Transverse colon (tissue), 4 donors: ENCODE measurements around the gene SYT12. TPM values are rescaled to one million over a fixed set of nuclear protein-coding genes. Genes with fewer than 3 reads are reported as not detected.
A peak's percentile ranks its signal among the peaks of the same experiment; 100 is the strongest.

Experiments used
- DNase-seq: peaks from one replicate; pipeline ENCODE4 v3.0.0-alpha.2; 2019
- H3K27ac ChIP-seq, 4 donors: fragments of 200-600 bp; sonication (generic); 2 replicates each; pipeline ENCODE4 v1.5.1; 2016 to 2018; ENCODE audit warnings: inconsistent platforms in 4 of 4
- H3K27me3 ChIP-seq: fragments of 200-600 bp; sonication (generic); 2 replicates; pipeline ENCODE4 v1.5.1; 2017; ENCODE audit warnings: inconsistent platforms
- H3K36me3 ChIP-seq, 4 donors: fragments of 200-600 bp; sonication (generic); 2 replicates each; pipeline ENCODE4 v1.5.1; 2017 to 2019; ENCODE audit warnings: inconsistent platforms in 4 of 4
- H3K4me1 ChIP-seq, 4 donors: fragments of 200-600 bp; sonication (generic); 2 replicates each; pipeline ENCODE4 v1.5.1; 2017 to 2020; ENCODE audit warnings: inconsistent platforms in 4 of 4
- H3K4me3 ChIP-seq, 4 donors: fragments of 200-600 bp; sonication (generic); 1 replicate in 1 of 4; 2 replicates in 3 of 4; pipeline versions ENCODE4 v1.5.1 to v1.6.1; 2017 to 2019; ENCODE audit warnings: inconsistent platforms in 4 of 4
- H3K9me3 ChIP-seq, 2 donors: fragments of 200-600 bp; sonication (generic); 2 replicates each; pipeline ENCODE4 v1.5.1; 2017 to 2019; ENCODE audit warnings: inconsistent platforms in 2 of 2
- CTCF ChIP-seq, 5 experiments: fragments of 200-600 bp in 3 of 5; fragments of 450-650 bp in 2 of 5; sonication (generic) in 3 of 5; IDR thresholded peaks; 1 replicate in 2 of 5; 2 replicates in 3 of 5; pipeline ENCODE4 v1.5.1; 2016 to 2017; ENCODE audit warnings: antibody characterized with exemption in 5 of 5, inconsistent platforms in 3 of 5, mild to moderate bottlenecking in 2 of 5, moderate library complexity in 1 of 5
- EP300 ChIP-seq: sonication (generic); formaldehyde crosslinking; IDR thresholded peaks from one replicate; pipeline ENCODE4 v1.6.1; 2017; ENCODE audit warnings: antibody characterized with exemption, low read depth
- POLR2A ChIP-seq: fragments of 450-650 bp; IDR thresholded peaks from one replicate; pipeline ENCODE4 v1.6.1; 2016; ENCODE audit warnings: antibody characterized with exemption, mild to moderate bottlenecking, moderate library complexity
- POLR2AphosphoS5 ChIP-seq, 3 donors: sonication (generic); formaldehyde crosslinking; IDR thresholded peaks; one replicate each; pipeline ENCODE4 v1.6.1; 2016; ENCODE audit warnings: antibody characterized with exemption in 3 of 3
- WGBS, 2 donors: methylation state at CpG; one replicate each; pipeline ENCODE4 v1.1.5; 2018; ENCODE audit warnings: low coverage in 1 of 2; 5-methylcytosine and 5-hydroxymethylcytosine counted together
- in situ Hi-C, 4 donors: fragments of 200-750 bp; cut with MboI; loops; one replicate each; pipeline versions ENCODE4 v1.15.0 to v1.15.1; 2017; ENCODE audit warnings: low sequenced_read_pairs in 3 of 4, low pct_ligation_motif_present in 1 of 4, low pct_unique_long_range_greater_than_20kb in 1 of 4
- intact Hi-C: fragments of 100-400 bp; cut with DNase I; formaldehyde crosslinking; loops from one replicate; pipeline ENCODE4 v1.15.1; 2023; ENCODE audit warnings: low total_unique reads
- total RNA-seq, 4 donors: library from RNA; depleted of rRNA; stranded (reverse); fragments of >200 nt; gene quantifications; one replicate each; pipeline ENCODE4 v1.1.0, GENCODE V29; 2016

Gene SYT12
- not detected for total RNA-seq

DNA sequence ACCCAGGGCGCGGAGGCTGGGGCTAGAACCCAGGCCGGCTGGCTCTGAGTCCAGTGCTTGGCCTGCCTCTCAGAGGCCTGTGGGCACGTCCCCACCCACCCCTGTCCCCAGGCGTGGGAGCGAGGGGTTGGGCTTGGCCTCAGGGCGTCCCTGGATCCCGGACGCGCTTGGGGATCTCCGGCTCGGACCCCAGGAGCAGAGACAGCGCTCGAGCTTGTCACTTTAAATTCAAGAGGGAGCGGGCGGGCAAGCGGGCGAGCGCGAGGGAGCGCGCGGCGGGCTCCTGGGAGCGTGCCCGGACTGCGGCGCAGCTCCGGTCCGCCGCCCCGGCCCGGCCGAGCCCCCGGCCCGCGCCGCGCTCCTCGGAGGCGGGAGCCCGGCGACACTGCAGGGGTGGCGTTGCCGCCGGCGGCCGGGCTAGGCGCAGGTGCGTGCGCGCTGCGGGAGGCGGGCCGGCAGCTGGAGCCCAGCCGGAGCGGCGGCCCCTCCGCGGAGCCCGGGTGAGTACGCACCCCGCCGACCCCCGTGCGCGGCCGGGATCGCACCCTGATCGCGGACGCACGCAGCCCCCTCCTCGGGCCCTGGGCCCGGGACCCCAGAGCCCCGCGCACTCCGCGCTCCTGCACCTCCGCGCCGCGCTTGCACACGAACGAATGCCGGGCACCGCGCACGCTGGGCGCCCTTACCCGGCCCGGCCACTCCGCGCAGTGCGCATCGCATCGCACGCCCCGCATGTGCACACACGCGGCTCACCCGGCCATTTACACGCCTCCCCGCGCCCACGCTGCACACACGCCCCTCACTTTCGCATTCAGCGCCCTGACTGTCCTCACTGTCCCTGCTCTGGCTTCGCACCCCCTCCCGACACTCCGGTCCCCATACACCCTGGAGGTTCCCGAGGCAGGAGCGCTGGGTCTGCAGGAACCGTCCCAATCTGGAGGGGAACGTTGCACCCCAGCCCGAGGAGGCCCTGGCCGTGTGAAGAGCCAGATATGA lies at the start of gene SYT12:
TSS of gene SYT12 (plus strand) at position 174 of the 996 bp plus-strand sequence. CDS start 7,011 bp downstream, outside the sequence.
- Histone ChIP-seq H3K27me3 (peaks cover 38% of the 10 kb centered on the region), H3K4me1 (peaks cover 7 to 20% (median 16%) of the 10 kb centered on the region in 4 donors), H3K36me3 (no peaks in the 10 kb centered on the region), H3K4me3 (peak within 1 kb of the TSS in 3 of 4 donors; percentile 26 to 47 (median 26)), H3K27ac (no peak within 1 kb of the TSS), H3K9me3 (no peaks in the 10 kb centered on the region)
- intact Hi-C loops (no loop called here), in situ Hi-C loops (loop anchor here in 1 of 4 donors (25.0 kb wide), 1 partner anchor 311 kb away; no protein-coding TSS in a partner anchor)
- TF ChIP-seq CTCF (IDR thresholded peaks at IDR 0.05): no peak
- 4% methylated on average over 95 of the region's 118 CpGs; no CpG with 5 or more reads in 1 of the 2 donors for WGBS, 2 donors
- DNase-seq: no peak

DNA sequence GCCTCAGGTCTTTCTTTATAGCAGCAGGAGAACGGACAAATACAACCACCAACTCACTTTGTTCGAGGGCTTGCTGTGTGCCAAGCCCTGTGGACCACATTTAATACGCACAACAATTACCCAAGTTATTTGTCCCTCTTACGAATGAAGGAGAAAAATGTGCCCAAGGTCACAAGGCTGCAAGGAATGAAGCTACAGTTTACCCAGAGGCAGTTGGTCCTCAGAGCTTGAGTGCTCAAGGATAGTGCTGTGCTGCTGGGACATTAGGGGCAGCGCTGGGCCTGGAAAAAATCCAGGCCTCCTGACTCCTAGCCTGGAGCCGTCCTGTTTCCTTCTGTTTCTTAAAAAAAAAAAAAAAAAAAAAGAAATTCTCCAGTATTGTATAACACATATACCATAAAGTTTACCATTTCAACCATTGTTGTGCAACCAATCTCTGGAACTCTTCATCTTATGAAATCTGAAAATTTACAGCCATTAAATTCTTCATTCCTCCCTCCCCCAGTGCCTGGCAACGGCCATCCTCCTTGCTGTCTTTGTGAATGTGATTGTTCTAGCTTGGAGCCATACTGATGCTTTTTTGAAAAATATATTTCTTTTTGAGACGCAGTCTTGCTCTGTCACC lies 48.9 kb upstream of the SYT12 start:
- Histone ChIP-seq H3K27me3 (no peaks in the 10 kb centered on the region), H3K9me3 (no peaks in the 10 kb centered on the region), H3K27ac (no peak overlapping the region), H3K36me3 (no peaks in the 10 kb centered on the region), H3K4me3 (no peak overlapping the region), H3K4me1 (peaks cover 0 to 5% (median 4%) of the 10 kb centered on the region in 4 donors)
- TF ChIP-seq CTCF (IDR thresholded peaks at IDR 0.05) (no peak), EP300 (no peak)
- intact Hi-C loops: no loop called here
- WGBS, 2 donors: 77 to 84% methylated on average over 3 to 8 of the region's 8 CpGs
- no peak for DNase-seq
- in situ Hi-C loops: no loop called here

- DNase-seq: peak; percentile 66
- Histone ChIP-seq H3K27ac (peak within 1 kb of the TSS in 1 of 4 donors; percentile 17), H3K4me1 (peaks cover 0 to 5% (median 4%) of the 10 kb centered on the region in 4 donors), H3K4me3 (peak within 1 kb of the TSS in 1 of 4 donors; percentile 21), H3K27me3 (no peaks in the 10 kb centered on the region), H3K9me3 (no peaks in the 10 kb centered on the region), H3K36me3 (no peaks in the 10 kb centered on the region)
- WGBS, 2 donors: 82% methylated on average over 8 of the region's 10 CpGs; no CpG with 5 or more reads in 1 of the 2 donors
- intact Hi-C loops: no loop called here
- in situ Hi-C loops: no loop called here
- TF ChIP-seq POLR2AphosphoS5 (IDR thresholded peaks at IDR 0.05) (peak in 2 of 3 donors; percentile 33 to 68), POLR2A (peak; percentile 37), EP300 (peak; percentile 25), CTCF (IDR thresholded peaks at IDR 0.05) (no peak)
Observed at GRCh38 chr11:66974724-66975404, 48.1 kb upstream of the SYT12 start, which contains the start of gene C11orf86. Gene C11orf86, plus strand, starts transcription at chr11:66975304. Its CDS starts 59 bp downstream, at chr11:66975363.
